SU-DHL-6 (cell line): Measurements from ENCODE around the gene AREG.
"Not testable (repeated sequence)": the region's sequence is repeated elsewhere in the genome, so short reads cannot be mapped to it uniquely, and the experiment has no call there.

ENCODE experiments used
- H2AFZ ChIP-seq: fragments of 200-600 bp; sonication (generic); 2 replicates; pipeline ENCODE4 v1.6.1; 2014; ENCODE audit warnings: low read depth, mild to moderate bottlenecking, moderate library complexity, mixed read lengths, antibody characterized with exemption, low read length; ENCODE audit not compliant: severe bottlenecking
- H3F3A ChIP-seq: fragments of 200-600 bp; shearing (Covaris generic); 2 replicates; pipeline ENCODE4 v1.6.0; 2016; ENCODE audit warnings: antibody characterized with exemption, mild to moderate bottlenecking; ENCODE audit not compliant: insufficient read depth
- H3K27ac ChIP-seq: fragments of 200-600 bp; sonication (generic); 2 replicates; pipeline ENCODE4 v1.5.1; 2016; ENCODE audit warnings: low read depth, mild to moderate bottlenecking, low read length, moderate library complexity, mixed read lengths
- H3K27me3 ChIP-seq: fragments of 200-600 bp; sonication (generic), shearing (Covaris generic); 2 replicates; pipeline ENCODE4 v1.6.0; 2014; ENCODE audit warnings: mild to moderate bottlenecking, low read length
- H3K36me3 ChIP-seq: fragments of 200-600 bp; sonication (generic); 2 replicates; pipeline ENCODE4 v1.6.1; 2014; ENCODE audit warnings: mild to moderate bottlenecking, low read length, mixed read lengths
- H3K4me2 ChIP-seq: fragments of 300-600, 200-600 bp; shearing (Covaris generic), sonication (generic); 2 replicates; pipeline ENCODE4 v1.6.0; 2014; ENCODE audit warnings: low read length, low read depth, mild to moderate bottlenecking; ENCODE audit not compliant: poor library complexity, severe bottlenecking
- H3K4me3 ChIP-seq: fragments of 200-600 bp; sonication (generic); 2 replicates; pipeline ENCODE4 v1.5.1; 2014; ENCODE audit warnings: antibody characterized with exemption, low read length, mild to moderate bottlenecking, mixed read lengths; ENCODE audit not compliant: insufficient read depth, poor library complexity, severe bottlenecking
- H3K79me2 ChIP-seq: fragments of 200-600 bp; sonication (generic); 2 replicates; pipeline ENCODE4 v1.6.1; 2014; ENCODE audit warnings: mild to moderate bottlenecking, low read length, moderate library complexity; ENCODE audit not compliant: insufficient read depth
- H3K9ac ChIP-seq: fragments of 200-600 bp; sonication (generic); 2 replicates; pipeline ENCODE4 v1.7.0; 2014; ENCODE audit warnings: mild to moderate bottlenecking, low read length
- H3K9me2 ChIP-seq: fragments of 200-600 bp; sonication (generic); replicated peaks from 2 replicates; pipeline ENCODE4 v1.6.1; 2014; ENCODE audit warnings: low read length; ENCODE audit not compliant: insufficient read depth
- H3K9me3 ChIP-seq: fragments of 200-600 bp; sonication (generic); 2 replicates; pipeline ENCODE4 v1.6.1; 2014; ENCODE audit warnings: low read length, mixed read lengths; ENCODE audit not compliant: insufficient read depth
- H4K20me1 ChIP-seq: fragments of 200-600 bp; sonication (generic); 2 replicates; pipeline ENCODE4 v1.6.1; 2014; ENCODE audit warnings: low read depth, mild to moderate bottlenecking, antibody characterized with exemption, low read length, moderate library complexity, mixed read lengths
- CTCF ChIP-seq: fragments of 200-600 bp; sonication (generic); IDR thresholded peaks from one replicate; pipeline ENCODE4 v1.5.1; 2017; ENCODE audit warnings: antibody characterized with exemption, mild to moderate bottlenecking, low read length, moderate library complexity; ENCODE audit not compliant: insufficient read depth, poor library complexity, severe bottlenecking
- EZH2phosphoT487 ChIP-seq: fragments of 200-600 bp; sonication (generic), shearing (Covaris generic); conservative IDR thresholded peaks from 2 replicates; pipeline ENCODE4 v1.6.1; 2018; ENCODE audit warnings: mild to moderate bottlenecking, antibody characterized with exemption, low read length, moderate library complexity, mixed read lengths

The AREG gene

GRCh38 chr4:74444891-74445642, at the start of gene AREG:
Gene AREG (plus strand): TSS chr4:74445136. CDS start chr4:74445346, 210 bp downstream.
- H3K36me3 ChIP-seq: no peaks in the 10 kb centered on the region
- TF ChIP-seq EZH2phosphoT487: no peak
- TF ChIP-seq CTCF: no peak
- no peaks in the 10 kb centered on the region for H3F3A ChIP-seq
- peak within 1 kb of the TSS; percentile 66 for H3K4me2 ChIP-seq
- H3K79me2 ChIP-seq: no peaks in the 10 kb centered on the region
- H3K9ac ChIP-seq: peak within 1 kb of the TSS; percentile 48
- no peaks in the 10 kb centered on the region for H3K27me3 ChIP-seq
- H3K9me2 ChIP-seq: no peaks in the 10 kb centered on the region
- no peak within 1 kb of the TSS for H3K27ac ChIP-seq
- H4K20me1 ChIP-seq: no peaks in the 10 kb centered on the region
- no peaks in the 10 kb centered on the region for H3K9me3 ChIP-seq
- H3K4me3 ChIP-seq: peak within 1 kb of the TSS; percentile 55
- peak within 1 kb of the TSS; percentile 71 for H2AFZ ChIP-seq

- Histone ChIP-seq H3K27ac (no peak overlapping the region), H2AFZ (no peak overlapping the region)
Measured at GRCh38 chr4:74395633-74396032, 49.3 kb upstream of the AREG start.

GRCh38 chr4:74397748-74398426, 47.0 kb upstream of the AREG start:
- Histone ChIP-seq H3K4me2 (peak overlapping the region; percentile 59), H3K27me3 (no peaks in the 10 kb centered on the region), H3K4me3 (peak overlapping the region; percentile 38), H3K27ac (no peak overlapping the region), H3K9me3 (no peaks in the 10 kb centered on the region), H3K9ac (peak overlapping the region; percentile 32), H3K9me2 (no peaks in the 10 kb centered on the region), H4K20me1 (no peaks in the 10 kb centered on the region), H3K79me2 (no peaks in the 10 kb centered on the region), H2AFZ (no peak overlapping the region), H3K36me3 (no peaks in the 10 kb centered on the region), H3F3A (no peaks in the 10 kb centered on the region)
- TF ChIP-seq CTCF (no peak), EZH2phosphoT487 (no peak)

More at GRCh38 chr4:74395633-74396032, 49.3 kb upstream of the AREG start:
- Histone ChIP-seq H3K4me3 (no peak overlapping the region), H4K20me1 (no peaks in the 10 kb centered on the region), H3F3A (no peaks in the 10 kb centered on the region), H3K9ac (no peak overlapping the region), H3K27me3 (no peaks in the 10 kb centered on the region), H3K79me2 (no peaks in the 10 kb centered on the region), H3K9me2 (no peaks in the 10 kb centered on the region), H3K36me3 (no peaks in the 10 kb centered on the region), H3K9me3 (no peaks in the 10 kb centered on the region), H3K4me2 (no peak overlapping the region)
- no peak for TF ChIP-seq EZH2phosphoT487
- TF ChIP-seq CTCF: no peak

- not testable (repeated sequence) for H3K4me2 ChIP-seq, H2AFZ ChIP-seq, H3F3A ChIP-seq, H3K36me3 ChIP-seq, H3K4me3 ChIP-seq, H3K27ac ChIP-seq, H3K9ac ChIP-seq, H4K20me1 ChIP-seq, H3K9me3 ChIP-seq, H3K27me3 ChIP-seq, H3K9me2 ChIP-seq, H3K79me2 ChIP-seq
Measured at GRCh38 chr4:74398894-74399589, 45.9 kb upstream of the AREG start.
